OCI-LY3 (cell line): ENCODE results near the gene ZNF32.

Experiments used
- H2AFZ ChIP-seq: fragments of 200-600, 300-600 bp; shearing (Covaris generic); 2 replicates; pipeline ENCODE4 v1.6.0; 2014; ENCODE audit warnings: antibody characterized with exemption, low read depth, low read length
- H3K27ac ChIP-seq: fragments of 200-600, 300-600 bp; sonication (generic); 2 replicates; pipeline ENCODE4 v1.5.1; 2014; ENCODE audit warnings: mild to moderate bottlenecking, low read length, moderate library complexity, mixed read lengths
- H3K27me3 ChIP-seq: fragments of 200-600, 300-600 bp; sonication (generic); 2 replicates; pipeline ENCODE4 v1.6.1; 2014; ENCODE audit warnings: low read depth, low read length, mixed read lengths
- H3K36me3 ChIP-seq: fragments of 200-600, 300-600 bp; sonication (generic); replicated peaks from 2 replicates; pipeline ENCODE3; 2014; ENCODE audit warnings: low read depth, low read length, mixed read lengths
- H3K4me1 ChIP-seq: fragments of 300-600, 200-600 bp; sonication (generic); 2 replicates; pipeline ENCODE4 v1.6.1; 2014; ENCODE audit warnings: low read length, mixed read lengths
- H3K4me2 ChIP-seq: fragments of 200-600, 300-600 bp; sonication (generic); 2 replicates; pipeline ENCODE4 v1.6.1; 2014; ENCODE audit warnings: low read length, mixed read lengths
- H3K4me3 ChIP-seq: fragments of 300-600, 200-600 bp; sonication (generic); 2 replicates; pipeline ENCODE4 v1.5.1; 2014; ENCODE audit warnings: antibody characterized with exemption, mild to moderate bottlenecking, low read length, moderate library complexity
- H3K79me2 ChIP-seq: fragments of 300-600, 200-600 bp; shearing (Covaris generic); 2 replicates; pipeline ENCODE4 v1.6.1; 2014; ENCODE audit warnings: mild to moderate bottlenecking, low read length, mixed read lengths
- H3K9ac ChIP-seq: fragments of 300-600, 200-600 bp; shearing (Covaris generic); 2 replicates; pipeline ENCODE4 v1.6.0; 2014; ENCODE audit warnings: mild to moderate bottlenecking, low read length, moderate library complexity
- H3K9me3 ChIP-seq: fragments of 200-600, 300-600 bp; shearing (Covaris generic); 2 replicates; pipeline ENCODE4 v1.6.1; 2014; ENCODE audit warnings: low read length, mixed read lengths; ENCODE audit not compliant: insufficient read depth
- H4K20me1 ChIP-seq: fragments of 200-600, 300-600 bp; sonication (generic); 2 replicates; pipeline ENCODE4 v1.6.1; 2016; ENCODE audit warnings: low read length, mixed read lengths; ENCODE audit not compliant: insufficient read depth
- CTCF ChIP-seq: fragments of 200-600, 300-600 bp; sonication (generic); IDR thresholded peaks from 2 replicates; pipeline ENCODE4 v1.5.1; 2014; ENCODE audit warnings: antibody characterized with exemption, low read length, low read depth
- EZH2phosphoT487 ChIP-seq: fragments of 200-600 bp; shearing (Covaris generic); IDR thresholded peaks from 2 replicates; pipeline ENCODE4 v1.6.1; 2018; ENCODE audit warnings: antibody characterized with exemption, mixed run types, low read depth

The ZNF32 gene

GRCh38 chr10:43671659-43672531 lies 23.2 kb upstream of the ZNF32 start:
- Histone ChIP-seq H3K27me3 (no peaks in the 10 kb centered on the region), H3K4me3 (no peak overlapping the region), H3K27ac (no peak overlapping the region), H3K79me2 (no peaks in the 10 kb centered on the region), H3K9ac (no peak overlapping the region), H2AFZ (no peak overlapping the region), H3K4me1 (no peaks in the 10 kb centered on the region), H3K36me3 (no peaks in the 10 kb centered on the region), H3K9me3 (no peaks in the 10 kb centered on the region), H4K20me1 (no peaks in the 10 kb centered on the region), H3K4me2 (0 out of 2 replicates have a peak overlapping the region, but pooled peaks have one; percentile 20)
- no peak for TF ChIP-seq EZH2phosphoT487
- TF ChIP-seq CTCF: peak; percentile 66

- Histone ChIP-seq H3K9me3 (no peaks in the 10 kb centered on the region), H4K20me1 (no peaks in the 10 kb centered on the region), H2AFZ (no peak overlapping the region), H3K4me1 (no peaks in the 10 kb centered on the region), H3K79me2 (no peaks in the 10 kb centered on the region), H3K27ac (no peak overlapping the region), H3K9ac (no peak overlapping the region), H3K27me3 (no peaks in the 10 kb centered on the region), H3K4me3 (no peak overlapping the region), H3K4me2 (no peak overlapping the region), H3K36me3 (no peaks in the 10 kb centered on the region)
- TF ChIP-seq CTCF: no peak
- no peak for TF ChIP-seq EZH2phosphoT487
Observed at GRCh38 chr10:43669386-43669785, 20.7 kb upstream of the ZNF32 start.

- H3K4me2 ChIP-seq: no peak overlapping the region
- no peaks in the 10 kb centered on the region for H3K36me3 ChIP-seq
- no peak overlapping the region for H3K27ac ChIP-seq
- H3K4me1 ChIP-seq: no peaks in the 10 kb centered on the region
- no peaks in the 10 kb centered on the region for H3K27me3 ChIP-seq
- H3K9ac ChIP-seq: no peak overlapping the region
- H3K79me2 ChIP-seq: no peaks in the 10 kb centered on the region
- no peak overlapping the region for H3K4me3 ChIP-seq
- H3K9me3 ChIP-seq: no peaks in the 10 kb centered on the region
- H4K20me1 ChIP-seq: no peaks in the 10 kb centered on the region
- TF ChIP-seq CTCF (no peak), EZH2phosphoT487 (no peak)
- H2AFZ ChIP-seq: no peak overlapping the region
Observed at GRCh38 chr10:43667761-43668386, 19.2 kb upstream of the ZNF32 start.

GRCh38 chr10:43667317-43667731 lies 18.6 kb upstream of the ZNF32 start:
- H4K20me1 ChIP-seq: no peaks in the 10 kb centered on the region
- no peaks in the 10 kb centered on the region for H3K79me2 ChIP-seq
- TF ChIP-seq EZH2phosphoT487 (no peak), CTCF (no peak)
- H3K9me3 ChIP-seq: no peaks in the 10 kb centered on the region
- H3K4me2 ChIP-seq: no peak overlapping the region
- H3K4me3 ChIP-seq: no peak overlapping the region
- H3K27me3 ChIP-seq: no peaks in the 10 kb centered on the region
- no peak overlapping the region for H2AFZ ChIP-seq
- H3K9ac ChIP-seq: no peak overlapping the region
- no peak overlapping the region for H3K27ac ChIP-seq
- no peaks in the 10 kb centered on the region for H3K4me1 ChIP-seq
- no peaks in the 10 kb centered on the region for H3K36me3 ChIP-seq
